ENCODE data around the gene PCBP3.
A peak's percentile ranks its signal among the peaks of the same experiment; 100 is the strongest.
"Not testable (repeated sequence)": the region's sequence is repeated elsewhere in the genome, so short reads cannot be mapped to it uniquely, and the experiment has no call there.

The PCBP3 gene

GRCh38 chr21:45643021-45643980 lies at the start of gene PCBP3:
PCBP3 (plus strand) TSS chr21:45643725; CDS start chr21:45850086, 206,361 bp downstream.
- peak; percentile 68 for DNase-seq (ENCODE audit: low read depth)

DNA sequence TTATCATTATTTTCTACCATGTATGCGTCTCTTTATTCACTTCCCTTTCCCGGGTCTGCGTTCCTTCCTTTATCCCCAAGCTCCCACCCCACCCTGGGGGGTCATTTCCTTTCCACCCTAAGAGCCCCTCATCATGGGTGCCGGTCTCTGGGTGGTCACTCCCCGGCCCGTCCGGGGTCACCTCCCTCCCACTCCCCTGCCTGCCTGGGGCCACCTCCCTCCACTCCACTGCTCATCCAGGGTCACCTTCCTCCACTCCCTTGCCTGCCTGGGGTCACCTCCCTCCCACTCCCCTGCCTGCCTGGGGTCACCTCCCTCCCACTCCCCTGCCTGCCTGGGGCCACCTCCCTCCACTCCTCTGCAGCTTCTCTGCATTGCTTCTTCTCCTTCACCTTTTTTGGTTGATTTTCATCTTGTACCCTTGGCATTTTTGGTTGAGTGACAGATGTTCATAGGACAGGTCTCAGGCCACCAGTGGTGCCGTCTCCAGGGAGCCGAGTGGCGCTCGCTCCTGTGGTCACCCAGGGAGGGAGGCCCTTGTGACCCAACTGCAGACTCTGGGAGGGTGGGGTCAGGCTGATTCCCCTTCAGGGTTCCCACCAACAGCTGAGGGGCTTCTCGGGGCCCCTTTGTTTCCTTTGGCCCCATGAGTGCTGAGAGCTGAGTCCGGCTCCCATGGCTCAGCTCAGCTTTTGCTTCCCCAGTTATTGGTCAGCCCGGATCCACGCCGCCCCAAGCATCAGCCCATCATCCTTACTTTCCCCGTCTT lies 48.6 kb upstream of the PCBP3 start:
- no peak for DNase-seq (ENCODE audit: low read depth)

DNA sequence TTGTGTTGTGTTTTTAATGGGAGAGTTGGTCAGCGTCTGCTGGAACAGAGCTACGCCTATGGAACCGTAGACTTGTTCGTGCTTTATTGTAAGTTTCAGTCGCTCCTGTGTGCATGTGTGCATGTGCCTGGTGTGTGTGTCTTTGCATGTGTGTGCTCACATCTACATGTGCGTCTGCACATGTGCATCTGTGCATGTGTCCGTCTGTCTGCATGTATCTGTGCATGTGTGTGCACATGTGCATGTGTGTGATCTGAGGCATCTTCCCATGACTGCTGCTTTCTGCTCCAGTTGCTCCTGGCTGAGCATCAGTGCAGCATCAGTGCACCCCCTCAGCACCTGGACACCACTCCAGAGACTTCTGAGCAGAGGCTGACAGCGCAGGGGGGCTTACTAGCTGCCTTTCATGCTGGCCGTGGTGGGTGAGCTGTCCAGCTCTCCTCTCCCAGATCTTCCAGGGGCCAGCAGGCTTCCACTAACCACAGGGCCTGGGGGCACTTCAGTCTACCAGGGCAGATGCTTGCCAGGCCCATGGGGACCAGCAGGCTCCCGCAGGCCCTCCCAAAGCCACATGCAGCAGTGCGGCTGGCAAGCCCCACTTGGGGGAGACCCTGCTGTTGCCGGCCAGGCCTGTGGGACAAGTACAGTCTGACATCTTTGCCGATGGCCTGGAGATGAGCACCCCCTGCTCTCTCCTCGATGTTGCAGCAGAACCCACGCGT lies 47.8 kb upstream of the PCBP3 start:
- no peak for DNase-seq (ENCODE audit: low read depth)

- DNase-seq (ENCODE audit: low read depth) = peak; percentile 63
Measured at GRCh38 chr21:45596704-45597318, 46.7 kb upstream of the PCBP3 start.

- no peak for DNase-seq (ENCODE audit: low read depth)
Measured at GRCh38 chr21:45598109-45598508, 45.4 kb upstream of the PCBP3 start.

GRCh38 chr21:45598666-45599065 lies 44.9 kb upstream of the PCBP3 start:
- DNase-seq (ENCODE audit: low read depth) = no peak

DNA sequence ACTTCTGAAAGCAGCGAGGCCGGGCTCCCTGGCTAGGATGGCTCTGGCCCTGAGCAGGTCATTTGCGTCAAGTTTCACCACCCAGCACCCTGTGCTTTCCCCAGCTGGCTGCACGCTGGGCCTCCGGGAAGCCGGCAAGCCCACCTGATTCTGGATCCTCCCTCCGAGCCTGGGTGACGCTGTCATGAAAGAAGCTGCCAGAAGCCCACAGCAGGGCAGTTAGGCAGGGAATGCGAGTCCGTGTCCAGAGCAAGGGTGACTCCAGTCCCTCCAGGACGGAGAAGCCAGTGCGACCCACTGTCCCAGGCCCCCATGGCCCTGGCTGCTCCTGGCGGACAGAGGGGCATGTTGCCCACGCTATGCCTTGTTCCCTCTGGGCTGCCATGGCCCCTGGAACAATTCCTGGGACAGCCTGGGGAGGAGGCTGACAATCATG lies 44.4 kb upstream of the PCBP3 start:
- no peak for DNase-seq (ENCODE audit: low read depth)

DNA sequence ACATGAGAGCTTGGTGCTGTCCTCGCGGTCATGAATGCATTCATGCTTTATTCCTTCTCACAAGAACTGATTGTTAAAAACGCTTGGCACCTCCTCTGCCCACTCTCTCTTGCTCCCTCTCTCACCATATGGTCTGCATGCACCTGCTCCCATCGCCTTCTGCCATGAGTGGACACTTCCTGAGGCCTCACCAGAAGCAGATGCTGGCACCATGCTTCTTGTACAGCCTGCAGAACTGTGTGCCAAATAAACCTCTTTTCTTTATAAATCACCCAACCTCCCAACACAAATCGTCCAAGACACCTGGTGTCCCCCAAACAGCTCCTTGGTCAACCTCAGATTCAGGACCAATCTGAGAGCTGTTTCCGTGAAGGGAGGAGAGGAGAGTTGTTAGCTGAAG lies 43.3 kb upstream of the PCBP3 start:
- no peak for DNase-seq (ENCODE audit: low read depth)

DNA sequence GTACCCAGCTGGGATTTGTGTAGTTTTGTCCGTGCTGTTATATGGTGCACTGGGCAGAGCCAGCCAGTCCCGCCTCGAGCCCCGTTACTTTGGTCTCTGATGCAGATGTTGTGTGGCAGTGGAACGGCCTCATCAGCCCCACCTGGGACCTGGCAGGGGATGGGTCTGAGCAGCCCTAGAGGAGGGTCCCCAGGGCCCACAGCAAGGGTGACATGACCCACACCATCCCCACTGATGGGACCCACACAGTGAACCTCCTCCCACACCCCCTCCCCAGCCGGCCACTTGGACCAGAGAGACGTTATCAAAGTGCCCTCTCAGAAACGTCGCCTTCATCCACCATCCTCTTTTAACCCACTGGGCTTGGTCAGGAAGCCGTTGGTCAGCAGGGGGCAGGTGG lies 42.0 kb upstream of the PCBP3 start:
- DNase-seq (ENCODE audit: low read depth) = no peak

GRCh38 chr21:45602106-45602505 lies 41.4 kb upstream of the PCBP3 start:
- no peak for DNase-seq (ENCODE audit: low read depth)

DNA sequence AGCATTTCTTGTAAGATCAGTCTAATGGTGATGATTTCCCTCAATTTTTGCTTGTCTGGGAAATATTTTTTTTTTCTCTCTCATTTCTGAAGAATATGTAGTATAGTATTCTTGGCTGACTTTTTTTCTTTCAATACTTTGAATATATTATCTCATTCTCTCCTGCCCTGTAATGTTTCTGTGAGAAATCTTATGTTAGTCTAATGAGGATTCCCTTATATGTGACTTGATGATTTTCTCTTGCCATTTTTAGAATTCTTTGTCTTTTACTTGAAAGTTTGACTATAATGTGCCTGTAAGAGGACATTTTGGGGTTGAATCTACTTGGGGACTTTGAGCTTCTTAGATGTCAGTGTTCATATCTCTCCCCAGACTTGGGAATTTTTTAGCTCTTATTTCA lies 40.0 kb upstream of the PCBP3 start:
- no peak for DNase-seq (ENCODE audit: low read depth)

GRCh38 chr21:45604681-45605080 lies 38.8 kb upstream of the PCBP3 start:
- DNase-seq (ENCODE audit: low read depth) = not testable (repeated sequence)

- no peak for DNase-seq (ENCODE audit: low read depth)
Measured at GRCh38 chr21:45607021-45607908, 36.3 kb upstream of the PCBP3 start.

- no peak for DNase-seq (ENCODE audit: low read depth)
Measured at GRCh38 chr21:45607909-45608295, 35.6 kb upstream of the PCBP3 start.

DNA sequence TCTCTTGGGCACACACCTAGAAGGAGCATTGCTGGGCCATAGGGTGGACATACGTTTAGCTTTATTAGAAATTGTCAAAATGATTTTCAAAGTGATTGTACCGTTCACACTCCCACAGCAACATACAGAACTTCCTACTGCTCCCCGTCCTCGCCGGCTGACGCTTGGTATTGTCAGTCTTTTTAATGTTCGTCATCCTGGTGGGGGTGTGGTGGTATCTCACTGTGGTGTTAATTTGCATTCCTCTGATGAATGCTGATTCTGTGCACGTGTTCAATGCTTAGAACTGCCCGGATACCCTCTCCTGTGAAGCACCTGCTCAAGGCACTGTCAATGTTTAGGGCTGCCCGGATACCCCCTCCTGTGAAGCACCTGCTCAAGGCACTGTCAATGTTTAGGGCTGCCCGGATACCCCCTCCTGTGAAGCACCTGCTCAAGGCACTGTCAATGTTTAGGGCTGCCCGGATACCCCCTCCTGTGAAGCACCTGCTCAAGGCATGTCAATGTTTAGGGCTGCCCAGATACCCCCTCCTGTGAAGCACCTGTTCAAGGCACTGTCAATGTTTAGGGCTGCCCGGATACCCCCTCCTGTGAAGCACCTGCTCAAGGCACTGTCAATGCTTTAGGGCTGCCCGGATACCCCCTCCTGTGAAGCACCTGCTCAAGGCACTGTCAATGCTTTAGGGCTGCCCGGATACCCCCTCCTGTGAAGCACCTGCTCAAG lies 34.6 kb upstream of the PCBP3 start:
- not testable (repeated sequence) for DNase-seq (ENCODE audit: low read depth)

GRCh38 chr21:45609616-45610015 lies 33.9 kb upstream of the PCBP3 start:
- DNase-seq (ENCODE audit: low read depth) = not testable (repeated sequence)

DNA sequence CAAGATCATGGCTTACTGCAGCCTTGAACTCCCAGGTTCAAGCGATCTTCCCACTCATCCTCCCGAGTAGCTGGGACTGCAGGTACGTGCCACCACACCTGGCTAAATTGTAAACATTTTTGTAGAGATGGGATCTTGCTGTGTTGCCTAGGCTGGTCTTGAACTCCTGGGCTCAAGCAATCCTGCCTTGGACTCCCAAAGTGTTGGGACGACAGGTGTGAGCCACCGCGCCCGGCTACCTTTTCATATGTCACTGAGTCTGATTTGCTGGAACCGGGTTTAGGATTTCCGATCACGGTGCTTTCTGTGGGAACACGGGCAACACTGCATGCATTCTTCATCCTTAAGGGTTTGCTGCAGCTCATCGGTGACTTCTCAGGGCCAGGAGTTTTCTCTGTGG lies 32.2 kb upstream of the PCBP3 start:
- no peak for DNase-seq (ENCODE audit: low read depth)

DNA sequence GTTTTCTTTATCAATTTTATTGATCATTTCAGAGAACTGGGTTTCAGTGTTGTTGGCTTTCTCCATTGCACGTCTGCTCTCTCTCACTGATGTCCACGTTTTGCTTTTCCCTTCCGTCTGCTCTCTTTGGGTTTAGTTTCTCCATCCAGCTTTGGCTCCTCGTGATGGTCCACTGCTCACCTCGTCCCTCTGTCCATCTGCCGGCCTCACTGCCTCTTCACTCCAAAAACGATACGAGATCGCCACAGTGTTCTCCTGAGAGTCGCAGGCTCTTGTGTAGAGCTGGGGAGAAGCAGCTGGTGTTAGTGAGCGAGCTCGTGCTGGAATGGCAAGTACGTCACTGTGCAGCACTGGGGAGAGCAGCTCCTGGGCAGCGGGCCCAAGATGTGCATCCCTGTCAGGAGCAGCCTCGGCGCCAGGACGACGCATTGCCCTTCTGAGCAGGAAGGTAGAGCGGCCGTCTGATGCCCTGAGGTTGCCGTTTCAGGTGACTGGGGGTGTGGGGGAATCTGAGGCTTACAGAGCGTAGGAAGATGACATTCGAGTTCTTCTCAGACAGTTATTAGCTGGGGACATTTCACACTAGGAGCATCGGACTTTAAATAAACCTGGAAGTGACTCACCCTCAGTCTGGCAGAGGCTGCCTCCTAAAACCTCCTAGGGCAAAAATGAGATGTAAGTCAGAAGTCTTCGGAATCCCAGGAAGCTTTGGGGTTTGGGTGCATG lies 31.4 kb upstream of the PCBP3 start:
- no peak for DNase-seq (ENCODE audit: low read depth)

- not testable (repeated sequence) for DNase-seq (ENCODE audit: low read depth)
Measured at GRCh38 chr21:45612665-45613019, 30.9 kb upstream of the PCBP3 start.

- no peak for DNase-seq (ENCODE audit: low read depth)
Measured at GRCh38 chr21:45613396-45613795, 30.1 kb upstream of the PCBP3 start.
